Activated naive CD4-positive, alpha-beta T cell treated with anti-CD3 and anti-CD28 coated beads, Interleukin-2, amount 10 ng/mL, durations not matched to agents 5 hours and 36 hours (primary cell): Measurements from ENCODE around the gene PCIF1. TPM values are rescaled to one million over a fixed set of nuclear protein-coding genes. Genes with fewer than 3 reads are reported as not detected.

Experiments
- total RNA-seq, 2 experiments: library from RNA; stranded (reverse); gene quantifications; one replicate each; pipeline ENCODE4 v1.2.3, GENCODE V29; 2021

Gene PCIF1
- total RNA-seq = 10 to 100 TPM; 46.3 to 46.8 TPM

DNA sequence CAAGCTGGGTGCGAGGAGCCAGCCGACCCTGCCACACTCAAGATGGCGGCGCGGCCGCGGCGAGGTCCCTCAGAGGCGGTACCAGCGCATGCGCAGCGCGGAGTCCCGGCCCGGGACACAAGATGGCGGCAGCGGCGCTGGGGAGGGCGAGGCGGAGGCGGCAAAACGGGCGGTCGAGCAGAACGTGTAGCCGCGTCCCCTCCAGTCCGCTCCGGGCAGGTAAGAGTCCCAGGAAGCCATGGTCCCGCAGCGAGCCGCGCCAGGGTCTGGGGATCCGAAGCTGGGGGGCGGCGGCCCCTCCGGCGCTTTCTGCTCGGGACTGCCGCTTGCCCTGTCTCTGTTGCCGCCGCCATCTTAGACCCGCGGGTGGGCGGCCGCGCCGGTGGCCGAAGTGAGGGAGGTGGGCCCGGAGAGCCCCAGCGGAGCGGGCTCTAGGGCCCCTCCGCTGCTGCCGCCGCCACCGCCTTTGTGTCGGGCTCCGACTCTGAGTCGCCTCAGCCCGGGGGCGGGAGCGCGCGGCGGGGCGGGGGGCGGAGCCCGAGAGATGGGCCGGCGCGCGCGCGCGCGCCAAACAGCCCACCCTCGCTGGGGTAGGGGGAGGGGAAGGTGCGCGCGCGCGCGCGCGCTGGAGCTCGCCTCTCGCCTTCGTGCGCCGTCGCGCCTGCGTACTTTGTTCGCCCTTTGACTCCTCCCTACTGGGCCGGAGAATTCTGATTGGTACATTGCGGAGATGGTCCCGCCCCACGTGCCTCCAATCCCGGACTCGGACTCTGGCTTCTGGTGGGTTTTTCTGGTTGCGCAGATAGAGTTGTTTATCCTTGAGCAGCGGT, at the start of gene PCIF1:
PCIF1 (plus strand) TSS at position 98 of the 830 bp plus-strand sequence. CDS start 4,317 bp downstream, outside the sequence.

GRCh38 chr20:45887346-45887715, 47.2 kb upstream of the PCIF1 start, which contains the start of gene SPATA25:
Gene SPATA25 (minus strand): TSS chr20:45887622. CDS start chr20:45887590, 32 bp downstream.

DNA sequence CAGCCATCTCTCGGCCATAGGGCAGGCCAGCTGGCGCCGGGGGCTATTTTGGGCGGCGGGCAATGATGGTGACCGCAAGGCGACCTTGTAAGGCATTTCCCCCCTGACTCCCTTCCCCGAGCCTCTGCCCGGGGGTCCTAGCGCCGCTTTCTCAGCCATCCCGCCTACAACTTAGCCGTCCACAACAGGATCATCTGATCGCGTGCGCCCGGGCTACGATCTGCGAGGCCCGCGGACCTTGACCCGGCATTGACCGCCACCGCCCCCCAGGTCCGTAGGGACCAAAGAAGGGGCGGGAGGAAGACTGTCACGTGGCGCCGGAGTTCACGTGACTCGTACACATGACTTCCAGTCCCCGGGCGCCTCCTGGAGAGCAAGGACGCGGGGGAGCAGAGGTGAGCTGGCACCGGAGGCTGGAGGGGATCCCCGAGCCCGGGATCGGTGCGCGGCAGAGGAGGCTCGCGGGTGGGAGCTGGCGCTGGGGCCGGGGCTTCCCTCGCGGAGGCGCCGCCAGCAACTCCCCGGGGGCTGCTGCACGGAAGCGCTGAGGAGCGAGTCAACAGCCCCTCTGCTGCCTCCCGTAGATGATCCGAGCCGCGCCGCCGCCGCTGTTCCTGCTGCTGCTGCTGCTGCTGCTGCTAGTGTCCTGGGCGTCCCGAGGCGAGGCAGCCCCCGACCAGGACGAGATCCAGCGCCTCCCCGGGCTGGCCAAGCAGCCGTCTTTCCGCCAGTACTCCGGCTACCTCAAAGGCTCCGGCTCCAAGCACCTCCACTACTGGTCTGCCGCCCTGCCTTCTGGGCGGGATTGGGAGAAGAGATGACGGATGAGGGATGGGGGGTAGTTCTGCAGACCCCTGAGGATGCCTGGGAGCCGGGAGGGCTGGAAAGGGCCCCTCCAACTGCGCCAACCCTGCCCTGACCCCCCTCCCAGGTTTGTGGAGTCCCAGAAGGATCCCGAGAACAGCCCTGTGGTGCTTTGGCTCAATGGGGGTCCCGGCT, 43.2 kb upstream of the PCIF1 start, which contains the start of the genes CTSA and NEURL2:
CTSA (plus strand) TSS at position 351 of the 999 bp plus-strand sequence; CDS start at position 585, 234 bp downstream.
NEURL2 (minus strand) TSS at position 224 of the 999 bp plus-strand sequence; CDS start at position 7, 217 bp downstream.

DNA sequence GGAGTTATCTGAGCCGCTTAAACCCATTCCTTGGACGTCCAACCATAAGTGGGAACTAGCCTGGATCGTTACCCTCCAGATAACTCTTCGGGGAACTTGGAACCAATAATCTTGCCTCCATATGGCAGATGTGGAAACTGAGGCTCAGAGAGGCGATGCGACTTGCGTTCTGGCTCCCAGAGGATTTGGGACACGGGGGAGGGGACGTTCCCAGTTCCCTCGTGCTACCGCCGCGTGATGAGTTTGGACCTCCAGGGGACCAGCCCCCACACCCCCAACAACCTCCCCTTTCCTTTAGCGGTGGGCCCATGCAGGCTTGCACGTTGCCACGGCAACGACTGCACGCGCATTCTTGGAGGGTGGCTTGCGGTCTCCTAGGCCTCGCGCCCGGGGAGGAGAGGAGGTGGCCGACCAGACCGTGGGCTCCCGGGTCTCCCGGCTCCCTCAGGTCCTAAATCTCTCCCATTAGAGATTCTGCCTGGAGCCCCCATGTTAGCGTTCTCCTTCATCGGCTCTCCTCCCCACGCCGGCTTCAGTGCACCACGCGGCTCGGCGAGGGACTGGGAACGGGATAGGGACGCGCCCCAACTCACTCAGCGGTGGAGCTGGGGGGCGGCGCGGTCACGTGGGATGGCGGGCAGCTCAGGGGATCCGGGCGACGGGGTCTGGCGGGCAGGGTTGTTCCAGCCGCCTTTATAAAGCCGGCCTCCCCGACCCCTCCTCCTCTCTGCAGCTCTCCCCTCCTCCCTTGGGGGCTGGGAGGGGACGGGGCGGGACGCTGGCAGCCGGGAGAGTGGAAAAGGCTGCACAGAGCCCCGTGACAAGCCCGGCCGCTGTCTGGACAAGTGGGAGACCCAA, 22.8 kb upstream of the PCIF1 start, which contains the start of gene PLTP:
PLTP (minus strand) TSS at position 670 of the 858 bp plus-strand sequence. CDS start 703 bp downstream, outside the sequence.

DNA sequence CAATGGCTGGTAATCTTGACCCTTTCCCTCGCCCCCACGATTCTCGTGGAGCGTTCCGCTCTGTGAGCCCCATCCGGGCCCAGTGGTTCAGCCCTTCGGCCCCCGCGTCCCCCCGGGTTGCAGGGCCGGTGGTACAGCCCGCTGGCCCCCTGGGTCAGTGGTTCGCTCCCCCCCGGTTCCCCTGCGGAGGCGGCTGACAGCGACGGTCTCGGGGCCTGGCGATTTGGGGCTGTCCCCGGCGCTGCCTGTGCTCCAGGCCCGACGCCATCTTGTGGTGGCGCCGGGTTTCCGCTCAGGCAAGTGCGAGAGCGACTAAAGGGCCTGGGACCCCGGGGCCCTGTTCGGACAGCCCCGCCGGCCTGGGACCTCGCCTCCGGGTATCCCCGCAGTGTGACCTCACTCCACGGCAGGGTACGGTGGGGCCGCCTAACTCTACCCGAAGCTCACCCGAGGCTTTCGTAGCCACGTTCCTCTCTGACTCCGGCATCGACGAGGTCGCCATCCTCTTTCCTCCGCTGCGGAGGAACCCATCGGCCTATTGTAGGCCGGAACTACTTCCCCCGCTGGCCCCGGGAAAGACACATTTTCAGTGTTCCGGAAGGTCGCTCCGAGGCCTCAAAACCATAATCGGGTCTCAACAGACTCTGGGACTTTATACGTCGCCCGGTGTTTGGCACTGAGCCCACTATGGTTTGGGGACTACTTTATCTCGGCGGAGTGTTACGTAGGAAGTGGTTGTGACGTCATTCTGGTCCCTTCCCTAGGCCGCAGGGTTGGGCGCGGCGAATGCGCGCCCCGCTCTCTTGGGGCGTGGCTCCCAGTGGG, 37.4 kb downstream of the PCIF1 start, which contains the start of gene ZNF335:
ZNF335 (minus strand) TSS at position 529 of the 825 bp plus-strand sequence. CDS start 793 bp downstream, outside the sequence.

Other genes with a start within 250 kb of the PCIF1 start
- gene WFDC13, start 232.6 kb upstream of the PCIF1 start, total RNA-seq = not detected
- not detected for gene WFDC10B, start 229.7 kb upstream of the PCIF1 start, total RNA-seq
- gene SPINT4, start 212.3 kb upstream of the PCIF1 start, total RNA-seq = not detected
- gene WFDC3, start 142.8 kb upstream of the PCIF1 start, total RNA-seq = not detected
- gene DNTTIP1, start 142.7 kb upstream of the PCIF1 start, total RNA-seq = 10 to 100 TPM; 27.8 to 28.2 TPM
- 100 to 1,000 TPM; 135 to 141 TPM for gene UBE2C, start 122.0 kb upstream of the PCIF1 start, total RNA-seq
- gene TNNC2, start 107.4 kb upstream of the PCIF1 start, total RNA-seq = not detected
- gene SNX21, start 100.9 kb upstream of the PCIF1 start, total RNA-seq = under 1 TPM; 0.55 to 0.70 TPM
- 10 to 100 TPM; 29.6 to 32.8 TPM for gene ACOT8, start 77.3 kb upstream of the PCIF1 start, total RNA-seq
- gene ZSWIM3, start 77.1 kb upstream of the PCIF1 start, total RNA-seq = 1 to 10 TPM; 5.6 to 6.6 TPM
- 1 to 10 TPM; 9.3 to 9.7 TPM for gene ZSWIM1, start 53.5 kb upstream of the PCIF1 start, total RNA-seq
- gene SPATA25, start 47.1 kb upstream of the PCIF1 start, total RNA-seq = 1 to 10 TPM in 1 of 2 experiments, under 1 TPM in 1; 0.96 to 2.5 TPM
- gene NEURL2, start 43.5 kb upstream of the PCIF1 start, total RNA-seq = 1 to 10 TPM; 2.0 to 2.9 TPM
- 10 to 100 TPM; 56.9 to 57.5 TPM for gene CTSA, start 43.3 kb upstream of the PCIF1 start, total RNA-seq
- gene PLTP, start 22.5 kb upstream of the PCIF1 start, total RNA-seq = under 1 TPM; 0.43 to 0.50 TPM
- gene ZNF335, start 37.5 kb downstream of the PCIF1 start, total RNA-seq = 10 to 100 TPM; 34.9 to 35.0 TPM
- gene MMP9, start 74.2 kb downstream of the PCIF1 start, total RNA-seq = not detected
- under 1 TPM; 0.17 to 0.88 TPM for gene SLC12A5, start 94.5 kb downstream of the PCIF1 start, total RNA-seq
- 10 to 100 TPM; 26.4 to 28.3 TPM for gene NCOA5, start 155.3 kb downstream of the PCIF1 start, total RNA-seq
- under 1 TPM; 0.71 to 0.82 TPM for gene CD40, start 183.6 kb downstream of the PCIF1 start, total RNA-seq